Upper lobe of left lung (tissue), 6 donors: ENCODE data around the gene HEBP2. TPM values are rescaled to one million over a fixed set of nuclear protein-coding genes. Genes with fewer than 3 reads are reported as not detected.
A peak's percentile ranks its signal among the peaks of the same experiment; 100 is the strongest.

Experiments used
- ATAC-seq, 2 donors: fragments of 200-7000 bp; cut with Tn5 transposase; one replicate each; pipeline ENCODE4 v1.9.1; 2022; ENCODE audit warnings: mild to moderate bottlenecking in 2 of 2, moderate library complexity in 2 of 2; ENCODE audit not compliant: low FRiP score in 2 of 2
- DNase-seq, 2 donors: peaks; one replicate each; pipeline ENCODE4 v3.0.0-alpha.2; 2019 to 2020
- H3K27ac ChIP-seq, 4 donors: fragments of 200-600 bp; sonication (generic); one replicate each; pipeline ENCODE4 v1.5.1; 2016 to 2019
- H3K27me3 ChIP-seq, 4 donors: fragments of 200-600 bp; sonication (generic); one replicate each; pipeline ENCODE4 v1.5.1; 2017 to 2019
- H3K36me3 ChIP-seq, 4 donors: fragments of 200-600 bp; sonication (generic); one replicate each; pipeline ENCODE4 v1.5.1; 2016 to 2019
- H3K4me1 ChIP-seq, 4 donors: fragments of 200-600 bp; sonication (generic); one replicate each; pipeline ENCODE4 v1.5.1; 2018 to 2019
- H3K4me3 ChIP-seq, 4 donors: fragments of 200-600 bp; sonication (generic); one replicate each; pipeline ENCODE4 v1.5.1; 2017 to 2019; ENCODE audit warnings: mild to moderate bottlenecking in 2 of 4, moderate library complexity in 1 of 4
- H3K9me3 ChIP-seq, 4 donors: fragments of 200-600 bp; sonication (generic); one replicate each; pipeline ENCODE4 v1.5.1; 2018 to 2019
- EP300 ChIP-seq, 4 donors: sonication (generic); formaldehyde crosslinking; IDR thresholded peaks; one replicate each; pipeline ENCODE4 v1.5.1; 2017; ENCODE audit warnings: antibody characterized with exemption in 4 of 4, control low read depth in 2 of 4
- POLR2A ChIP-seq, 4 donors: fragments of 450-650 bp; IDR thresholded peaks; one replicate each; pipeline ENCODE4 v1.5.1; 2016 to 2017; ENCODE audit warnings: antibody characterized with exemption in 4 of 4, mild to moderate bottlenecking in 2 of 4
- POLR2AphosphoS5 ChIP-seq, 2 donors: sonication (generic); formaldehyde crosslinking; IDR thresholded peaks; one replicate each; pipeline ENCODE4 v1.5.1; 2017; ENCODE audit warnings: antibody characterized with exemption in 2 of 2
- WGBS, 2 donors: methylation state at CpG; one replicate each; pipeline ENCODE4 v1.1.5; 2017 to 2018; 5-methylcytosine and 5-hydroxymethylcytosine counted together
- total RNA-seq, 6 donors: library from RNA; depleted of rRNA in 4 of 6; stranded (reverse); fragments of >200 nt in 4 of 6; gene quantifications; one replicate each; pipeline versions ENCODE4 v1.1.0 to v1.2.1, GENCODE V29; 2016 to 2021
- TF ChIP-seq, protein P1 (sequence below), 6 experiments: fragments of 450-650 bp in 4 of 6; fragments of 200-600 bp in 2 of 6; sonication (generic) in 2 of 6; IDR thresholded peaks; one replicate each; pipeline ENCODE4 v1.5.1; 2016 to 2019; ENCODE audit warnings: antibody characterized with exemption in 6 of 6
- donor health status: DM: no; HTN: no; CAD: no; lungs with moderate emphysema.
- donor health status: DM: no; HTN: yes; CAD: no; lungs with severe emphysema.

The HEBP2 gene
- total RNA-seq, 6 donors from 2014 or later: 11.5 to 68.0 (median 48.6) TPM

DNA sequence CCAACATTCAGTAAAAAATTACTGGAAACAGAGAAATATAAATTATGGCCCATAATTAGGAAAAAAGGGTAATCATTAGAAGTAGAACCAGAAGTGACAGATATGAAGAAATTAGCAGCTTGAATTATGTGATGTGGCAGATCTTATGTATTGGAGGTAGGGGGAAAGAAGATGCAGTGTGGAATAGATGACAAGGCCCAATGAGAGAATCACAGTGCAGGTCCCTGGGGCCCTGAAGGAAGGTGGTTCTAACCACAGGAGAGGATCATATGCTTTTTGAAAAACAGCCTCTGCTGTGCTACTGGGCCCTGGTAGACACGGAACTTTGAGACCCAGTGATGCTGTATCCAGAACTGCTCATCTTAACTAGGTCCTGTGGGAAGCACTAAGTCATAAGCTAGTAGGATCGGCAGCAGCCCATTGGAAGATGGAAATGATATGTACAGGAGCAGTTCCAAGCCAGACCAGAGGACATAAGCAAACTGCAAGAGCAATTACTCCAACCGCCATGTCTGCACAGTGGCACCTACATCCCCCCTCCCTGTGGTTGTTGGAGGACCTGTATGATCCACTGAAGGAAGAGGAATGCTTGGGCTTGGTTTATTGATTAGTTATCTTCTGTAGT lies 14.2 kb downstream of the HEBP2 start:
- TF ChIP-seq POLR2A (IDR thresholded peaks at IDR 0.05): no peak
- TF ChIP-seq POLR2AphosphoS5 (IDR thresholded peaks at IDR 0.05): no peak
- TF ChIP-seq, protein P1, sequence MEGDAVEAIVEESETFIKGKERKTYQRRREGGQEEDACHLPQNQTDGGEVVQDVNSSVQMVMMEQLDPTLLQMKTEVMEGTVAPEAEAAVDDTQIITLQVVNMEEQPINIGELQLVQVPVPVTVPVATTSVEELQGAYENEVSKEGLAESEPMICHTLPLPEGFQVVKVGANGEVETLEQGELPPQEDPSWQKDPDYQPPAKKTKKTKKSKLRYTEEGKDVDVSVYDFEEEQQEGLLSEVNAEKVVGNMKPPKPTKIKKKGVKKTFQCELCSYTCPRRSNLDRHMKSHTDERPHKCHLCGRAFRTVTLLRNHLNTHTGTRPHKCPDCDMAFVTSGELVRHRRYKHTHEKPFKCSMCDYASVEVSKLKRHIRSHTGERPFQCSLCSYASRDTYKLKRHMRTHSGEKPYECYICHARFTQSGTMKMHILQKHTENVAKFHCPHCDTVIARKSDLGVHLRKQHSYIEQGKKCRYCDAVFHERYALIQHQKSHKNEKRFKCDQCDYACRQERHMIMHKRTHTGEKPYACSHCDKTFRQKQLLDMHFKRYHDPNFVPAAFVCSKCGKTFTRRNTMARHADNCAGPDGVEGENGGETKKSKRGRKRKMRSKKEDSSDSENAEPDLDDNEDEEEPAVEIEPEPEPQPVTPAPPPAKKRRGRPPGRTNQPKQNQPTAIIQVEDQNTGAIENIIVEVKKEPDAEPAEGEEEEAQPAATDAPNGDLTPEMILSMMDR (IDR thresholded peaks at IDR 0.05): no peak
- no peak for TF ChIP-seq EP300 (IDR thresholded peaks at IDR 0.05)
- peaks cover 6 to 35% (median 10%) of the 10 kb centered on the region in 4 donors for H3K36me3 ChIP-seq
- WGBS, 2 donors: 98 to 100% methylated on average over 3 of the region's 3 CpGs

DNA sequence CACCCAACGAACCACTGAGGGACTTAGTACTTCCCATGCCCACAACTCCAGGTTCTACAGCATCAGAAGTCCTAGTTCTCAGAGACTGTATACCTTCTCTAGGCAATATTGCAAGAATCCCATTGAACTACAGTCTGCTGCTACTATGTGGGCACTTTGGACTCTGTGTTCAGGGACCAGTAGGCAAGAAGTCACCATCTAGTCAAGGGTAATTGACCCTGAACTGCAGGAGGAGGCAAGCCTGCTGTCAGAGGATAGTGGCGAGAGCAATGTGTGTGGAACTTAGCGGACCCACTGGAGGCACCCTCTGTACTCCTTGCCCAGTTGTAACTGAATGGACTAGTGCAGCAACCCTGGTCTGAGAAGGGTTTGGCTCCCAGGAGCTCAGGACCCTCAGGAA lies 15.7 kb downstream of the HEBP2 start:
- WGBS, 2 donors: 94 to 100% methylated on average over 1 to 3 of the region's 3 CpGs
- ATAC-seq (peak in 1 of 2 donors; percentile 45), DNase-seq (no peak)
- no peaks in the 10 kb centered on the region for H3K9me3 ChIP-seq
- TF ChIP-seq POLR2A (IDR thresholded peaks at IDR 0.05): no peak
- no peak for TF ChIP-seq EP300 (IDR thresholded peaks at IDR 0.05)
- no peak overlapping the region for H3K27ac ChIP-seq
- no peaks in the 10 kb centered on the region for H3K27me3 ChIP-seq
- H3K4me1 ChIP-seq: peaks cover 4 to 9% (median 5%) of the 10 kb centered on the region in 4 donors
- H3K36me3 ChIP-seq: peaks cover 0 to 28% (median 6%) of the 10 kb centered on the region in 4 donors
- H3K4me3 ChIP-seq: no peak overlapping the region

More for the DNA sequence above, 14.2 kb downstream of the HEBP2 start:
- H3K27ac ChIP-seq: no peak overlapping the region
- no peak for DNase-seq
- H3K4me3 ChIP-seq: no peak overlapping the region
- no peaks in the 10 kb centered on the region for H3K9me3 ChIP-seq
- ATAC-seq: no peak
- H3K27me3 ChIP-seq: no peaks in the 10 kb centered on the region
- H3K4me1 ChIP-seq: peaks cover 2 to 7% (median 3%) of the 10 kb centered on the region in 4 donors

DNA sequence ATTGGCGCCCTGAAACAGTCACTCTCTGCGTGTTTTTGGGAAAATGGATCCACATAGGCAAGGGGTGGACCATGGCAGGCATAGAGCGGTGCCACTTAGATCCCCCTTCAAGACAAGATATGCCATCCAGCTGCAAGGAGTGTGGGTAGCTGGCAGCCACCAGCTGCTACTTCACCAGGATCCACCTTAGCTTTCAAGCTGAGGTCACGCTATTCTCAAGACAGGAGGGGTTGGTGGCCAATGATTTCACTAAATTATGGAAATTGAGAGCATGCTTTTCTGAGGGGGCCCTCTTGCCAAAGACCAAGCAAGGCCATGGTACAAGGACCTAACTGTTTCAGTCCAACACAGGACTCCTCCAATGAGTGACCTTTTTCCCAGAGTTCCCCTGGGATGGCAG lies 16.3 kb downstream of the HEBP2 start:
- H3K36me3 ChIP-seq: peaks cover 0 to 26% (median 6%) of the 10 kb centered on the region in 4 donors
- 98 to 99% methylated on average over 4 of the region's 4 CpGs for WGBS, 2 donors
- peaks cover 4 to 9% (median 5%) of the 10 kb centered on the region in 4 donors for H3K4me1 ChIP-seq
- no peaks in the 10 kb centered on the region for H3K9me3 ChIP-seq
- DNase-seq: no peak
- TF ChIP-seq EP300 (IDR thresholded peaks at IDR 0.05): no peak
- TF ChIP-seq, protein P1 (IDR thresholded peaks at IDR 0.05): no peak
- no peak for TF ChIP-seq POLR2A (IDR thresholded peaks at IDR 0.05)
- TF ChIP-seq POLR2AphosphoS5 (IDR thresholded peaks at IDR 0.05): no peak
- H3K27ac ChIP-seq: no peak overlapping the region
- ATAC-seq: no peak
- no peaks in the 10 kb centered on the region for H3K27me3 ChIP-seq
- no peak overlapping the region for H3K4me3 ChIP-seq

DNA sequence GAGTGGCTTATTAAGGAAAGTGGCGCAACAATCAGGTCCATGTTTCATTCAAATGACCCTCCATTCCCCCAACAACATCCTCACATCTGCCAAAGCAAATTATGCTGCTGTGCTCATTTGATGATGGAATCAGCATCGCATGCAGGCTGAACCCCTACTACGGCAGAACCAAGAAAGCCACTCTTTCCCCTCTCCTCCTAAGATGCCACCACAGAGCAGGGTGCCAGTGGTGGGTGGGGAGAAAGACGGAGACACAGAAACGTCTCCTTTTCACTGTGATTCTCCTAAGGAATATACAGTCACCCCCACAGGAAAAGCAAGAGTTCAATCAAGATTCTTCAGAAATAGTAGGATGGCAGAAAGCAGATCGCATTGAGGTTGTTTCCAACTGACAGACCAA lies 17.1 kb downstream of the HEBP2 start:
- ATAC-seq: no peak
- Histone ChIP-seq H3K4me3 (no peak overlapping the region), H3K4me1 (peaks cover 4 to 9% (median 5%) of the 10 kb centered on the region in 4 donors), H3K27me3 (no peaks in the 10 kb centered on the region), H3K9me3 (no peaks in the 10 kb centered on the region), H3K36me3 (peaks cover 0 to 19% (median 6%) of the 10 kb centered on the region in 4 donors), H3K27ac (no peak overlapping the region)
- TF ChIP-seq EP300 (IDR thresholded peaks at IDR 0.05) (no peak), POLR2A (IDR thresholded peaks at IDR 0.05) (no peak), POLR2AphosphoS5 (IDR thresholded peaks at IDR 0.05) (no peak)
- TF ChIP-seq, protein P1 (IDR thresholded peaks at IDR 0.05): no peak
- WGBS, 2 donors: 75 to 82% methylated on average over 6 of the region's 6 CpGs
- no peak for DNase-seq

DNA sequence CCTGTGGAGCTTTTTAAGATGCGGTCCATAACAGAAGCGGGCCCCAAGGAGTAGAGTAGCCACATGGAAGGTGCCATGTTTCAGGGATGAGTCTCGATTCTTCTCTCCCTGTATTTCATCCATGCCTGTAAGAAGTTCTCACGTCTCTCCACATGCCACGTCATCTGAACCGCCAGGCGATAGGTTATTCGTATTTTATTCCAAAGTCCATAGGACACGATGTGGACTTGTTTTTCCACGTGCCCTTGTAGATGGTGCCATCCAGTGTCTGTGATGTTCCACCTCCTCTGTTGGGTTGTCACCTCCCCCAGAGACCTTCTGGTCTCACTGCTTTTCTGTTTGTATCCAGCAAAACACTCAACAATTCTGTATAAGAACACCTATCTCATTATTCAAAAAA lies 17.6 kb downstream of the HEBP2 start:
- no peak overlapping the region for H3K4me3 ChIP-seq
- TF ChIP-seq EP300 (IDR thresholded peaks at IDR 0.05): no peak
- TF ChIP-seq, protein P1 (IDR thresholded peaks at IDR 0.05): no peak
- TF ChIP-seq POLR2A (IDR thresholded peaks at IDR 0.05): no peak
- TF ChIP-seq POLR2AphosphoS5 (IDR thresholded peaks at IDR 0.05): no peak
- whole genome bisulfite sequencing, 2 donors: 96 to 98% methylated on average over 10 of the region's 10 CpGs
- peaks cover 4 to 9% (median 5%) of the 10 kb centered on the region in 4 donors for H3K4me1 ChIP-seq
- peaks cover 4 to 14% (median 6%) of the 10 kb centered on the region in 4 donors for H3K36me3 ChIP-seq
- ATAC-seq (no peak), DNase-seq (no peak)
- no peak overlapping the region for H3K27ac ChIP-seq
- no peaks in the 10 kb centered on the region for H3K9me3 ChIP-seq
- H3K27me3 ChIP-seq: no peaks in the 10 kb centered on the region
